Measurements from ENCODE around the gene CMC4.

Gene CMC4

GRCh38 chrX:155056877-155057792, 13.8 kb downstream of the CMC4 start:
- TF ChIP-seq ZBTB7A (IDR thresholded peaks at IDR 0.05; ENCODE audit: low read depth) (no peak), NFIC (IDR thresholded peaks at IDR 0.05) (no peak), REST (IDR thresholded peaks at IDR 0.05; ENCODE audit: low read depth) (peak; percentile 53), FOXM1 (IDR thresholded peaks at IDR 0.05; ENCODE audit: borderline replicate concordance, low read depth) (no peak), TCF12 (IDR thresholded peaks at IDR 0.05; ENCODE audit: low read depth) (no peak), RAD21 (IDR thresholded peaks at IDR 0.05; ENCODE audit: low read depth) (peak; percentile 49), EP300 (IDR thresholded peaks at IDR 0.05; ENCODE audit: borderline replicate concordance) (no peak), TEAD4 (IDR thresholded peaks at IDR 0.05) (peak; percentile 66)

DNA sequence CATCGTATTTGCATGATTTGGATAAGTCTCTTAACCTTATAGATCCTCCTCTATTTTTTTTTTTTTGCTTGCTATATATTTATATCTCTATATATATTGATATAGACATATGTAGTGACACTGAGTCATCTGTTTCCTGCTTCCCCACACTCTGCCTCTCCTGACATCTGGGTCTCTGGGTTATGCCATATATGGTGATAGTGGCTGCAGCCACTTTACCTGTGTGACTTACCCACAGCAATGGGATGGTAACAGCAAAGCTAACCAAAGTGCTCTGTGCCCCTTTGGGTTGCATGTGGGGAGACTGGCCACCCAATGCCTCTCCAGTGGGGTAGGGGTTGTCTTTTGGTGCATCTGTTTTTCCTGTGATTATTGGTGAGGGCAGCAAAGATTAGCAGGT, 14.5 kb downstream of the CMC4 start:
- TF ChIP-seq USF1 (IDR thresholded peaks at IDR 0.05) (no peak), REST (IDR thresholded peaks at IDR 0.05; ENCODE audit: low read depth) (no peak), FOXM1 (IDR thresholded peaks at IDR 0.05; ENCODE audit: borderline replicate concordance, low read depth) (no peak), EGR1 (IDR thresholded peaks at IDR 0.05) (no peak), NFIC (IDR thresholded peaks at IDR 0.05) (no peak), EP300 (IDR thresholded peaks at IDR 0.05; ENCODE audit: borderline replicate concordance) (no peak), YY1 (IDR thresholded peaks at IDR 0.05; ENCODE audit: low read depth) (no peak), MAX (IDR thresholded peaks at IDR 0.05) (no peak), CREB1 (IDR thresholded peaks at IDR 0.05; ENCODE audit: low read depth) (no peak), TCF12 (IDR thresholded peaks at IDR 0.05; ENCODE audit: low read depth) (no peak), RAD21 (IDR thresholded peaks at IDR 0.05; ENCODE audit: low read depth) (no peak), CEBPB (IDR thresholded peaks at IDR 0.05) (no peak), TAF1 (IDR thresholded peaks at IDR 0.05; ENCODE audit: low read depth) (no peak), ZBTB7A (IDR thresholded peaks at IDR 0.05; ENCODE audit: low read depth) (no peak), TEAD4 (IDR thresholded peaks at IDR 0.05) (no peak)

GRCh38 chrX:155055494-155055893, 15.4 kb downstream of the CMC4 start:
- no peak for TF ChIP-seq REST (IDR thresholded peaks at IDR 0.05; ENCODE audit: low read depth)
- TF ChIP-seq RAD21 (IDR thresholded peaks at IDR 0.05; ENCODE audit: low read depth): no peak
- TF ChIP-seq NFIC (IDR thresholded peaks at IDR 0.05): no peak
- no peak for TF ChIP-seq TCF12 (IDR thresholded peaks at IDR 0.05; ENCODE audit: low read depth)
- TF ChIP-seq EGR1 (IDR thresholded peaks at IDR 0.05): no peak
- TF ChIP-seq USF1 (IDR thresholded peaks at IDR 0.05): no peak

DNA sequence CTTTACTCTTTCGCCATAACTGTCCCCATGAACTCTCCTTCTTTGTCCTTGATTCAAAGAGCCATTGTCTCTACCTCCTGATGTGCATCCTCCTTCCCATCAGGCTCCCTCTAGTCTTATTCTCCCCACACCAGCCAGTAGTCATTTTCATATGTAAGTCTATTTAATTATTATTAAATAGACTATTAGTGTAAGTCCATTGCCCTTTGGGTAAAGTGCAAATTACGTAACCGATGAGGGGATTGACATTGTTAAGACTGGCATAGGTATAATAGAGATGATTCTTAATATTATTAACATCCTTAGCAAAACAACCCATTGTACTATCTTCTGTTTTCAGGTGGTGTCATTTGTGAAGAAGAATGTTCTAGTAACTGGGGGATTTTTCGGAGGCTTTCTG, 16.7 kb downstream of the CMC4 start:
- TF ChIP-seq TCF12 (IDR thresholded peaks at IDR 0.05; ENCODE audit: low read depth) (no peak), FOXM1 (IDR thresholded peaks at IDR 0.05; ENCODE audit: borderline replicate concordance, low read depth) (no peak), ZBTB7A (IDR thresholded peaks at IDR 0.05; ENCODE audit: low read depth) (no peak), TAF1 (IDR thresholded peaks at IDR 0.05; ENCODE audit: low read depth) (no peak), CEBPB (IDR thresholded peaks at IDR 0.05) (no peak), TEAD4 (IDR thresholded peaks at IDR 0.05) (no peak), USF1 (IDR thresholded peaks at IDR 0.05) (no peak), YY1 (IDR thresholded peaks at IDR 0.05; ENCODE audit: low read depth) (no peak), CREB1 (IDR thresholded peaks at IDR 0.05; ENCODE audit: low read depth) (no peak), MAX (IDR thresholded peaks at IDR 0.05) (no peak), RAD21 (IDR thresholded peaks at IDR 0.05; ENCODE audit: low read depth) (no peak)
